Measurements from ENCODE around the gene CCIN.

- TF ChIP-seq CTCF (IDR thresholded peaks at IDR 0.05) (no peak), PRDM15 (CRISPR knock-in tag; IDR thresholded peaks at IDR 0.05) (no peak), SP1 (CRISPR knock-in tag; conservative IDR thresholded peaks at IDR 0.05) (no peak), STAT6 (CRISPR knock-in tag; conservative IDR thresholded peaks at IDR 0.05; ENCODE audit: low read depth) (no peak), ESRRA (CRISPR knock-in tag; IDR thresholded peaks at IDR 0.05; ENCODE audit: borderline replicate concordance) (no peak), IRF2 (CRISPR knock-in tag; IDR thresholded peaks at IDR 0.05; ENCODE audit: borderline replicate concordance, low read depth) (no peak), MAX (CRISPR knock-in tag; IDR thresholded peaks at IDR 0.05) (no peak), ZNF317 (CRISPR knock-in tag; IDR thresholded peaks at IDR 0.05; ENCODE audit: borderline replicate concordance, low read depth) (no peak), ATF2 (CRISPR knock-in tag; IDR thresholded peaks at IDR 0.05; ENCODE audit: borderline replicate concordance, low read depth) (no peak), ZNF232 (CRISPR knock-in tag; IDR thresholded peaks at IDR 0.05) (no peak), PRRX2 (CRISPR knock-in tag; IDR thresholded peaks at IDR 0.05) (no peak), ZNF281 (CRISPR knock-in tag; IDR thresholded peaks at IDR 0.05) (no peak)
Observed at GRCh38 chr9:36129139-36129538, 40.0 kb upstream of the CCIN start.
